ENCODE data around the gene GBA2.

Gene GBA2

GRCh38 chr9:35763803-35764202, 14.8 kb upstream of the GBA2 start:
- DNase-seq = no peak

GRCh38 chr9:35763181-35763580, 14.2 kb upstream of the GBA2 start:
- DNase-seq = no peak

- DNase-seq = no peak
Observed at GRCh38 chr9:35760651-35761050, 11.6 kb upstream of the GBA2 start.

GRCh38 chr9:35759795-35760194, 10.8 kb upstream of the GBA2 start:
- no peak for DNase-seq

- DNase-seq = no peak
Observed at GRCh38 chr9:35758475-35759050, 9.5 kb upstream of the GBA2 start.

GRCh38 chr9:35757892-35758275, 8.9 kb upstream of the GBA2 start:
- no peak for DNase-seq

GRCh38 chr9:35757226-35757891, 8.3 kb upstream of the GBA2 start:
- peak; percentile 47 for DNase-seq

- DNase-seq = peak; percentile 82
Observed at GRCh38 chr9:35756275-35757225, 7.5 kb upstream of the GBA2 start.

GRCh38 chr9:35755071-35755470, 6.0 kb upstream of the GBA2 start:
- DNase-seq = no peak

GRCh38 chr9:35754264-35754663, 5.2 kb upstream of the GBA2 start, which contains the start of gene MSMP:
TSS of gene MSMP (minus strand) at chr9:35754276. CDS start at chr9:35754129, 147 bp downstream.
- DNase-seq = no peak

- DNase-seq = no peak
Observed at GRCh38 chr9:35753466-35753865, 4.4 kb upstream of the GBA2 start.

GRCh38 chr9:35750256-35750531, 1.2 kb upstream of the GBA2 start:
- DNase-seq = no peak

- peak; percentile 45 for DNase-seq
Observed at GRCh38 chr9:35749515-35750255, 657 bp upstream of the GBA2 start.

- no peak for DNase-seq
Observed at GRCh38 chr9:35748242-35748857, 678 bp downstream of the GBA2 start.

GRCh38 chr9:35746583-35746982, 2.4 kb downstream of the GBA2 start:
- no peak for DNase-seq

GRCh38 chr9:35745569-35745968, 3.5 kb downstream of the GBA2 start:
- DNase-seq = no peak

GRCh38 chr9:35743880-35744518, 5.0 kb downstream of the GBA2 start:
- no peak for DNase-seq

GRCh38 chr9:35743452-35743851, 5.6 kb downstream of the GBA2 start:
- DNase-seq = no peak

- DNase-seq = no peak
Observed at GRCh38 chr9:35741740-35742139, 7.3 kb downstream of the GBA2 start.

- DNase-seq = no peak
Observed at GRCh38 chr9:35740243-35740642, 8.8 kb downstream of the GBA2 start.

GRCh38 chr9:35738924-35739323, 10.1 kb downstream of the GBA2 start:
- no peak for DNase-seq

GRCh38 chr9:35738186-35738585, 10.8 kb downstream of the GBA2 start:
- DNase-seq = no peak
